WTC11 (cell line): ENCODE measurements around the gene CDC42EP4. TPM values are rescaled to one million over a fixed set of nuclear protein-coding genes. Genes with fewer than 3 reads are reported as not detected.

Source experiments
- ATAC-seq: fragments of 200-7000 bp; cut with Tn5 transposase; 2 replicates; pipeline ENCODE4 v1.10.0; 2021; ENCODE audit warnings: mild to moderate bottlenecking, moderate library complexity
- CTCF ChIA-PET: fragments of 300-600 bp; sonication (Branson Sonifier 250); formaldehyde crosslinking; loops from one replicate; lab custom pipeline; 2021; ENCODE audit warnings: antibody characterized with exemption; lab: Charles Lee
- POLR2A ChIA-PET: fragments of 350-600 bp; sonication (Branson Sonifier 250); formaldehyde crosslinking; loops from one replicate; lab custom pipeline; 2021; ENCODE audit warnings: antibody characterized with exemption; lab: Charles Lee
- DNase-seq: peaks from one replicate; pipeline ENCODE4 v3.0.0; 2021; ENCODE audit warnings: low spot score
- H3K27ac Mint-ChIP-seq: 2 replicates; pipeline ENCODE4 v1.8.0; 2021; ENCODE audit warnings: mixed read lengths
- H3K27me3 Mint-ChIP-seq: 2 replicates; pipeline ENCODE4 v1.8.0; 2021; ENCODE audit warnings: low read depth, mild to moderate bottlenecking, moderate library complexity, mixed read lengths
- H3K36me3 Mint-ChIP-seq: 2 replicates; pipeline ENCODE4 v1.8.0; 2021; ENCODE audit warnings: mixed read lengths
- H3K4me1 Mint-ChIP-seq: 2 replicates; pipeline ENCODE4 v1.8.0; 2022; ENCODE audit warnings: mixed read lengths
- H3K4me3 Mint-ChIP-seq: 2 replicates; pipeline ENCODE4 v1.8.0; 2021; ENCODE audit warnings: mild to moderate bottlenecking, moderate library complexity, mixed read lengths
- H3K9me3 Mint-ChIP-seq: 2 replicates; pipeline ENCODE4 v1.8.0; 2021; ENCODE audit warnings: mixed read lengths
- CBFB ChIP-seq: sonication (generic); formaldehyde crosslinking; IDR thresholded peaks from 2 replicates; pipeline ENCODE4 v1.8.1; 2022; ENCODE audit warnings: mild to moderate bottlenecking, low read depth, missing genetic modification reagents
- CREM ChIP-seq: sonication (generic); formaldehyde crosslinking; IDR thresholded peaks from 2 replicates; pipeline ENCODE4 v1.8.1; 2022; ENCODE audit warnings: mild to moderate bottlenecking, missing genetic modification reagents, moderate library complexity
- FOXK1 ChIP-seq: sonication (generic); formaldehyde crosslinking; IDR thresholded peaks from 2 replicates; pipeline ENCODE4 v1.8.0; 2022; ENCODE audit warnings: mild to moderate bottlenecking, moderate library complexity, missing genetic modification reagents
- FOXP1 ChIP-seq: sonication (generic); formaldehyde crosslinking; IDR thresholded peaks from 2 replicates; pipeline ENCODE4 v1.8.0; 2022; ENCODE audit warnings: missing genetic modification reagents, mild to moderate bottlenecking, moderate library complexity, borderline replicate concordance
- GTF2I ChIP-seq: fragments of 250-450 bp; sonication (Bioruptor Pico); conservative IDR thresholded peaks from 2 replicates; pipeline ENCODE4 v1.4.0; 2021; ENCODE audit warnings: mild to moderate bottlenecking
- IRF2 ChIP-seq: sonication (generic); formaldehyde crosslinking; IDR thresholded peaks from 2 replicates; pipeline ENCODE4 v1.8.0; 2022; ENCODE audit warnings: low read depth, missing genetic modification reagents, borderline replicate concordance
- JAZF1 ChIP-seq: fragments of 250-450 bp; sonication (Bioruptor Pico); IDR thresholded peaks from 2 replicates; pipeline ENCODE4 v1.9.0; 2021; ENCODE audit warnings: moderate library complexity, mild to moderate bottlenecking, inconsistent platforms
- NFYB ChIP-seq: sonication (generic); formaldehyde crosslinking; conservative IDR thresholded peaks from 2 replicates; pipeline ENCODE4 v1.8.0; 2022; ENCODE audit warnings: low read depth, missing genetic modification reagents
- SP1 ChIP-seq: sonication (generic); formaldehyde crosslinking; conservative IDR thresholded peaks from 2 replicates; pipeline ENCODE4 v1.8.1; 2022; ENCODE audit warnings: missing genetic modification reagents
- ZNF317 ChIP-seq: sonication (generic); formaldehyde crosslinking; IDR thresholded peaks from 2 replicates; pipeline ENCODE4 v1.8.1; 2023; ENCODE audit warnings: low read depth, mild to moderate bottlenecking, moderate library complexity, missing genetic modification reagents, borderline replicate concordance
- total RNA-seq: library from RNA; stranded (reverse); gene quantifications from 3 replicates; pipeline ENCODE4 v1.2.3, GENCODE V29; 2021
- TF ChIP-seq, protein P1 (sequence below): sonication (generic); formaldehyde crosslinking; IDR thresholded peaks from 2 replicates; pipeline ENCODE4 v1.8.1; 2023; ENCODE audit warnings: mild to moderate bottlenecking, missing genetic modification reagents
- TF ChIP-seq, protein P2 (sequence below): sonication (generic); formaldehyde crosslinking; IDR thresholded peaks from 2 replicates; pipeline ENCODE4 v1.8.0; 2023; ENCODE audit warnings: mild to moderate bottlenecking, missing genetic modification reagents
- TF ChIP-seq, protein P3 (sequence below): sonication (generic); formaldehyde crosslinking; IDR thresholded peaks from 2 replicates; pipeline ENCODE4 v1.8.1; 2022; ENCODE audit warnings: mild to moderate bottlenecking, moderate library complexity, missing genetic modification reagents
- TF ChIP-seq, protein P4 (sequence below): sonication (generic); formaldehyde crosslinking; IDR thresholded peaks from 2 replicates; pipeline ENCODE4 v1.8.1; 2022; ENCODE audit warnings: low read depth, missing genetic modification reagents, borderline replicate concordance
- TF ChIP-seq, protein P5 (sequence below): sonication (generic); formaldehyde crosslinking; IDR thresholded peaks from 2 replicates; pipeline ENCODE4 v1.8.0; 2022; ENCODE audit warnings: missing genetic modification reagents

The CDC42EP4 gene
- total RNA-seq, 1 experiment from 2014 or later, result 18.8 TPM

DNA sequence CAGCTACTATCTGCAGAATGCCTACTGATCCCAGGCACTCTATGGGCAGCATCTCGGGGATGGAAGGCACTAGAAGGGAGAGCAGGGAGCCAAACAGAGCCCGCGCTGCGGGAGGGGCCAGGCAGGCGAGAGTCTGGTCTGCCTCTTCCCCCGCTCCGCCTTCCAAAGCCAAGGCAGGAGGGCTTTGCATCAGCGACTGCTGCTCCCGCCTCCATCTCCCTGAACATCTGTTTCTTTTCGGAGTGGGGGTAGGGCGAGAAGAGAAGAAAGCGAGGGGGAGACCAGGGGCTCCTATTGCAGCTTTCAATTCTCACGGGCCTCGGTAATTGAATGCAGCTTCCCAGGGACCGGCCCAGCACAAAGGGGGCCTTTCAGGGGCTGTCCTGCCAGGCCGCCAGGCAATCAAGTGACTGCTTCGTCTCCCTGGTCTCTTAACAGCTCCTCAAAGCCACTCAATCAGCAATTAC lies 31.4 kb upstream of the CDC42EP4 start:
- Mint-ChIP-seq H3K27ac (peak overlapping the region; percentile 82), H3K4me1 (peaks cover 52% of the 10 kb centered on the region), H3K4me3 (peak overlapping the region; percentile 35), H3K9me3 (no peaks in the 10 kb centered on the region)
- DNase-seq, result peak; percentile 78
- POLR2A ChIA-PET, result interaction anchor here (0.6 to 3.3 kb wide), 7 partner anchors 17 to 81 kb away, joined by 3 to 55 read pairs (median 3); partner anchors contain the start of gene CDC42EP4
- TF ChIP-seq, protein P1, sequence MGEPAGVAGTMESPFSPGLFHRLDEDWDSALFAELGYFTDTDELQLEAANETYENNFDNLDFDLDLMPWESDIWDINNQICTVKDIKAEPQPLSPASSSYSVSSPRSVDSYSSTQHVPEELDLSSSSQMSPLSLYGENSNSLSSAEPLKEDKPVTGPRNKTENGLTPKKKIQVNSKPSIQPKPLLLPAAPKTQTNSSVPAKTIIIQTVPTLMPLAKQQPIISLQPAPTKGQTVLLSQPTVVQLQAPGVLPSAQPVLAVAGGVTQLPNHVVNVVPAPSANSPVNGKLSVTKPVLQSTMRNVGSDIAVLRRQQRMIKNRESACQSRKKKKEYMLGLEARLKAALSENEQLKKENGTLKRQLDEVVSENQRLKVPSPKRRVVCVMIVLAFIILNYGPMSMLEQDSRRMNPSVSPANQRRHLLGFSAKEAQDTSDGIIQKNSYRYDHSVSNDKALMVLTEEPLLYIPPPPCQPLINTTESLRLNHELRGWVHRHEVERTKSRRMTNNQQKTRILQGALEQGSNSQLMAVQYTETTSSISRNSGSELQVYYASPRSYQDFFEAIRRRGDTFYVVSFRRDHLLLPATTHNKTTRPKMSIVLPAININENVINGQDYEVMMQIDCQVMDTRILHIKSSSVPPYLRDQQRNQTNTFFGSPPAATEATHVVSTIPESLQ (CRISPR knock-in tag), result no peak
- TF ChIP-seq, protein P2, sequence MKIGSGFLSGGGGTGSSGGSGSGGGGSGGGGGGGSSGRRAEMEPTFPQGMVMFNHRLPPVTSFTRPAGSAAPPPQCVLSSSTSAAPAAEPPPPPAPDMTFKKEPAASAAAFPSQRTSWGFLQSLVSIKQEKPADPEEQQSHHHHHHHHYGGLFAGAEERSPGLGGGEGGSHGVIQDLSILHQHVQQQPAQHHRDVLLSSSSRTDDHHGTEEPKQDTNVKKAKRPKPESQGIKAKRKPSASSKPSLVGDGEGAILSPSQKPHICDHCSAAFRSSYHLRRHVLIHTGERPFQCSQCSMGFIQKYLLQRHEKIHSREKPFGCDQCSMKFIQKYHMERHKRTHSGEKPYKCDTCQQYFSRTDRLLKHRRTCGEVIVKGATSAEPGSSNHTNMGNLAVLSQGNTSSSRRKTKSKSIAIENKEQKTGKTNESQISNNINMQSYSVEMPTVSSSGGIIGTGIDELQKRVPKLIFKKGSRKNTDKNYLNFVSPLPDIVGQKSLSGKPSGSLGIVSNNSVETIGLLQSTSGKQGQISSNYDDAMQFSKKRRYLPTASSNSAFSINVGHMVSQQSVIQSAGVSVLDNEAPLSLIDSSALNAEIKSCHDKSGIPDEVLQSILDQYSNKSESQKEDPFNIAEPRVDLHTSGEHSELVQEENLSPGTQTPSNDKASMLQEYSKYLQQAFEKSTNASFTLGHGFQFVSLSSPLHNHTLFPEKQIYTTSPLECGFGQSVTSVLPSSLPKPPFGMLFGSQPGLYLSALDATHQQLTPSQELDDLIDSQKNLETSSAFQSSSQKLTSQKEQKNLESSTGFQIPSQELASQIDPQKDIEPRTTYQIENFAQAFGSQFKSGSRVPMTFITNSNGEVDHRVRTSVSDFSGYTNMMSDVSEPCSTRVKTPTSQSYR (CRISPR knock-in tag), result peak; percentile 95
- TF ChIP-seq NFYB (no peak), CREM (CRISPR knock-in tag) (0 out of 2 replicates have a peak, but pooled peaks have one; percentile 24), SP1 (CRISPR knock-in tag) (peak; percentile 50; the same call in 1 of the 2 replicates), FOXK1 (CRISPR knock-in tag) (peak; percentile 40; the same call in 1 of the 2 replicates), ZNF317 (CRISPR knock-in tag) (peak; percentile 70)
- TF ChIP-seq, protein P3, sequence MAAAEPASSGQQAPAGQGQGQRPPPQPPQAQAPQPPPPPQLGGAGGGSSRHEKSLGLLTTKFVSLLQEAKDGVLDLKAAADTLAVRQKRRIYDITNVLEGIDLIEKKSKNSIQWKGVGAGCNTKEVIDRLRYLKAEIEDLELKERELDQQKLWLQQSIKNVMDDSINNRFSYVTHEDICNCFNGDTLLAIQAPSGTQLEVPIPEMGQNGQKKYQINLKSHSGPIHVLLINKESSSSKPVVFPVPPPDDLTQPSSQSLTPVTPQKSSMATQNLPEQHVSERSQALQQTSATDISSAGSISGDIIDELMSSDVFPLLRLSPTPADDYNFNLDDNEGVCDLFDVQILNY (CRISPR knock-in tag), result 0 out of 2 replicates have a peak, but pooled peaks have one; percentile 40
- TF ChIP-seq, all 79 proteins: peak for 6
- no peaks in the 10 kb centered on the region for H3K36me3 Mint-ChIP-seq
- no peaks in the 10 kb centered on the region for H3K27me3 Mint-ChIP-seq
- CTCF ChIA-PET, result interaction anchor here (0.9 to 4.1 kb wide), 9 partner anchors 17 to 89 kb away, joined by 3 to 33 read pairs (median 12); partner anchors contain the start of gene CDC42EP4
- ATAC-seq, result peak; percentile 62

DNA sequence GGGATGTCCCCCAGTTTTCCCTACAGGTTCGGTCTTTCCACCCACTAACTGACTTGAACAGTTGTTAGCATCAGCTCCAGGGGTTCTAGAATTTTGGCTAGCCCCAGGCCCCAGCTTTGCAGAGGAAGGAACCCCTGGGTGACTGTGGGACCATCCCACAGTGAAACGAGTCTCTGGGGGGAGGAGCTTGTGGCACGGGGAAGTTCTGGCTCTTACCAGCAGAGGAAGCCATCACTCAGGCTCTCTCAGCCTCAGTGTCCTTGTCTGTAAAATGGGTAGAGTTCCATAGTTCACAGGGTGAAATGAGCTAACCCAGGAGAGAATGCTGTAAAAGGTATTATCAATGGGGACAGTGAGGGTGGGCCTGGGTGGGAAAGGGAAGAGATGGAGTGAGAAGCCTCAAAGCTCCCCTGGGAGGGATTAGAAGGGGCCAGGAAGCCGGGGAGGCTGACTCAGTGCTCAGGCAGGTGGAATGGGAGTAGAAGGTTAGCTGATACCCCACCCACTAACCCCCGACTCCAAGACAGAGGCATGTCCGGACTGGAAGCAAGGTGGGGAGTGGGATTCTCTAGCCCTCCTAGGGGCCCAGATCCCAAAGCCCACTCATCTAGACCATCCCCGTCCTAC lies 30.9 kb upstream of the CDC42EP4 start:
- Mint-ChIP-seq H3K9me3 (no peaks in the 10 kb centered on the region), H3K36me3 (no peaks in the 10 kb centered on the region), H3K27me3 (no peaks in the 10 kb centered on the region), H3K4me3 (peak overlapping the region; percentile 35), H3K27ac (peak overlapping the region; percentile 83), H3K4me1 (peaks cover 46% of the 10 kb centered on the region)
- ChIA-PET POLR2A (interaction anchor here (0.6 to 3.3 kb wide), 10 partner anchors 17 to 110 kb away, joined by 3 to 55 read pairs (median 3); partner anchors contain the start of gene CDC42EP4), CTCF (interaction anchor here (0.5 to 4.1 kb wide), 12 partner anchors 17 to 124 kb away, joined by 3 to 33 read pairs (median 6); partner anchors contain the start of gene CDC42EP4)
- DNase-seq (peak; percentile 30), ATAC-seq (no peak; the same call in 1 of the 2 replicates)
- TF ChIP-seq, protein P4, sequence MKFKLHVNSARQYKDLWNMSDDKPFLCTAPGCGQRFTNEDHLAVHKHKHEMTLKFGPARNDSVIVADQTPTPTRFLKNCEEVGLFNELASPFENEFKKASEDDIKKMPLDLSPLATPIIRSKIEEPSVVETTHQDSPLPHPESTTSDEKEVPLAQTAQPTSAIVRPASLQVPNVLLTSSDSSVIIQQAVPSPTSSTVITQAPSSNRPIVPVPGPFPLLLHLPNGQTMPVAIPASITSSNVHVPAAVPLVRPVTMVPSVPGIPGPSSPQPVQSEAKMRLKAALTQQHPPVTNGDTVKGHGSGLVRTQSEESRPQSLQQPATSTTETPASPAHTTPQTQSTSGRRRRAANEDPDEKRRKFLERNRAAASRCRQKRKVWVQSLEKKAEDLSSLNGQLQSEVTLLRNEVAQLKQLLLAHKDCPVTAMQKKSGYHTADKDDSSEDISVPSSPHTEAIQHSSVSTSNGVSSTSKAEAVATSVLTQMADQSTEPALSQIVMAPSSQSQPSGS (CRISPR knock-in tag), result no peak
- TF ChIP-seq SP1 (CRISPR knock-in tag) (0 out of 2 replicates have a peak, but pooled peaks have one; percentile 20), GTF2I (CRISPR knock-in tag) (peak; percentile 94)

DNA sequence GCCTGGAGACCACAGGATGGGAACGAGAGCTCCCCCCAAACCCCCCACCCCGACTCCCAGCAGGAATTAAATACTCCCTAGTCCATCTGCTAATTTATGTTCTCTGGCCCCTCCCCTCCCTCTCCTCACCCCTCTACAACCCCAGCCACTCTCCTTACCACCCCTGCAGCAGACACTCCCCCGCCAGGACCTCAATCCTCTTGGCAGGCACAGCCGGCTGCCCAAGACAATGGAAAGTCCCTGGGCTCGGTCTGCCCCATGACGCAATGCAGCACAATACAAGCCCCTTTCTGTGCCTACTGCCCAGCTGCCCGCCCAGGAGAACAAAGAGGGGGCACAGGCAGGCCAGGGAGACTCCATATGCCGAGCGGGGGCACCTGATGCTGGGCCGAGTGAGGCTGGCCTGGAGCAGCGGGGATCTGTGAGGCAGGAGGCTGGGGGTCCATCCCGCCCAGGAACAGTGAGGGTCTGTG lies 30.3 kb upstream of the CDC42EP4 start:
- H3K36me3 Mint-ChIP-seq, result no peaks in the 10 kb centered on the region
- ChIA-PET CTCF (interaction anchor here (0.5 to 4.1 kb wide), 11 partner anchors 18 to 123 kb away, joined by 3 to 33 read pairs (median 4); partner anchors contain the start of gene CDC42EP4), POLR2A (interaction anchor here (1.0 to 3.3 kb wide), 5 partner anchors 18 to 110 kb away, joined by 3 to 55 read pairs (median 3); partner anchors contain the start of gene CDC42EP4)
- H3K4me1 Mint-ChIP-seq, result peaks cover 48% of the 10 kb centered on the region
- H3K9me3 Mint-ChIP-seq, result no peaks in the 10 kb centered on the region
- ATAC-seq (peak; percentile 74), DNase-seq (peak; percentile 75)
- peak overlapping the region; percentile 18; the same call in 1 of the 2 replicates for H3K4me3 Mint-ChIP-seq
- H3K27me3 Mint-ChIP-seq, result no peaks in the 10 kb centered on the region
- H3K27ac Mint-ChIP-seq, result peak overlapping the region; percentile 83
- no peak for TF ChIP-seq IRF2 (CRISPR knock-in tag)
- TF ChIP-seq CBFB (CRISPR knock-in tag), result no peak
- TF ChIP-seq, protein P4 (CRISPR knock-in tag), result no peak
- TF ChIP-seq JAZF1, result no peak
- TF ChIP-seq FOXP1 (CRISPR knock-in tag), result peak; percentile 58; the same call in 1 of the 2 replicates
- TF ChIP-seq, protein P5, sequence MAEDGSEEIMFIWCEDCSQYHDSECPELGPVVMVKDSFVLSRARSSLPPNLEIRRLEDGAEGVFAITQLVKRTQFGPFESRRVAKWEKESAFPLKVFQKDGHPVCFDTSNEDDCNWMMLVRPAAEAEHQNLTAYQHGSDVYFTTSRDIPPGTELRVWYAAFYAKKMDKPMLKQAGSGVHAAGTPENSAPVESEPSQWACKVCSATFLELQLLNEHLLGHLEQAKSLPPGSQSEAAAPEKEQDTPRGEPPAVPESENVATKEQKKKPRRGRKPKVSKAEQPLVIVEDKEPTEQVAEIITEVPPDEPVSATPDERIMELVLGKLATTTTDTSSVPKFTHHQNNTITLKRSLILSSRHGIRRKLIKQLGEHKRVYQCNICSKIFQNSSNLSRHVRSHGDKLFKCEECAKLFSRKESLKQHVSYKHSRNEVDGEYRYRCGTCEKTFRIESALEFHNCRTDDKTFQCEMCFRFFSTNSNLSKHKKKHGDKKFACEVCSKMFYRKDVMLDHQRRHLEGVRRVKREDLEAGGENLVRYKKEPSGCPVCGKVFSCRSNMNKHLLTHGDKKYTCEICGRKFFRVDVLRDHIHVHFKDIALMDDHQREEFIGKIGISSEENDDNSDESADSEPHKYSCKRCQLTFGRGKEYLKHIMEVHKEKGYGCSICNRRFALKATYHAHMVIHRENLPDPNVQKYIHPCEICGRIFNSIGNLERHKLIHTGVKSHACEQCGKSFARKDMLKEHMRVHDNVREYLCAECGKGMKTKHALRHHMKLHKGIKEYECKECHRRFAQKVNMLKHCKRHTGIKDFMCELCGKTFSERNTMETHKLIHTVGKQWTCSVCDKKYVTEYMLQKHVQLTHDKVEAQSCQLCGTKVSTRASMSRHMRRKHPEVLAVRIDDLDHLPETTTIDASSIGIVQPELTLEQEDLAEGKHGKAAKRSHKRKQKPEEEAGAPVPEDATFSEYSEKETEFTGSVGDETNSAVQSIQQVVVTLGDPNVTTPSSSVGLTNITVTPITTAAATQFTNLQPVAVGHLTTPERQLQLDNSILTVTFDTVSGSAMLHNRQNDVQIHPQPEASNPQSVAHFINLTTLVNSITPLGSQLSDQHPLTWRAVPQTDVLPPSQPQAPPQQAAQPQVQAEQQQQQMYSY (CRISPR knock-in tag), result peak; percentile 6; the same call in 1 of the 2 replicates
